Measurements from ENCODE around the gene CDC26. TPM values are rescaled to one million over a fixed set of nuclear protein-coding genes. Genes with fewer than 3 reads are reported as not detected.

CDC26 gene
- total and polyA plus RNA-seq, 7 experiments from 2014 or later, result 21.7 to 185 (median 36.3) TPM

DNA sequence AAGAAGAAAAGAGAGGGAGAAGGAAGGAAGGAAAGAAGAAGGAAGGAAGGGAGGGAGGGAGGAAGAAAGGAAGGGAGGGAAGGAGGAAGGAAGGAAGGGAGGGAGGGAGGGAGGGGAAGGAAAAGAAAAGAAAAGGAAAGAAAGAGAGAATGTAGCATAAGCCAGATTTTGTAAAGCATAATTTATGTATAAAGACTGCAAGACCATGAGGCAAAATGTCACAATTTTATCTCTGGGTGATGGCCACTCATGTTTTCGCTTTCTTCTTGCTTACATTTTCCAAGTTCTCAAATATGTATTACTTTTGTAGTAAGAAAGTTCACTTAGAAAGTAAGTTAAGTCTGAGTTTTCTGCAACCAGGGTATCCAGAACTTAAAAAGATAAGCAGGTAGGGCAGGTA is 31.2 kb upstream of the CDC26 start:
- no peaks in the 10 kb centered on the region for H3K4me1 ChIP-seq (ENCODE audit: control insufficient read depth in 2 of 2, insufficient read depth in 2 of 2, low read length in 2 of 2)
- DNase-seq (no peak), ATAC-seq (no peak)
- H3K4me3 ChIP-seq (ENCODE audit: low read length), result no peak overlapping the region
- ChIA-PET CTCF (no interaction called here), POLR2A (no interaction called here)
- H3K36me3 ChIP-seq (ENCODE audit: control insufficient read depth in 2 of 3, insufficient read depth in 3 of 3, low read length in 3 of 3), result no peaks in the 10 kb centered on the region
- H3K27me3 ChIP-seq (ENCODE audit: control insufficient read depth in 2 of 2, insufficient read depth in 2 of 2, low read length in 2 of 2), result no peaks in the 10 kb centered on the region
- intact Hi-C loops (cut with micrococcal nuclease), result loop anchor here in 1 of 2 donors (5.0 kb wide), 1 partner anchor 276 kb away; no protein-coding TSS in a partner anchor
- no peak overlapping the region for H3K27ac ChIP-seq (ENCODE audit: low read depth, low read length)
- Mint-ChIP-seq H3K4me3 (no peak overlapping the region), H3K27me3 (peaks cover 0 to 11% (median 6%) of the 10 kb centered on the region in 5 donors), H3K27ac (no peak overlapping the region), H3K4me1 (no peaks in the 10 kb centered on the region), H3K36me3 (no peaks in the 10 kb centered on the region), H3K9me3 (no peaks in the 10 kb centered on the region)
- H3K9me3 ChIP-seq (ENCODE audit: control insufficient read depth in 2 of 3, low read length in 3 of 3), result no peaks in the 10 kb centered on the region

DNA sequence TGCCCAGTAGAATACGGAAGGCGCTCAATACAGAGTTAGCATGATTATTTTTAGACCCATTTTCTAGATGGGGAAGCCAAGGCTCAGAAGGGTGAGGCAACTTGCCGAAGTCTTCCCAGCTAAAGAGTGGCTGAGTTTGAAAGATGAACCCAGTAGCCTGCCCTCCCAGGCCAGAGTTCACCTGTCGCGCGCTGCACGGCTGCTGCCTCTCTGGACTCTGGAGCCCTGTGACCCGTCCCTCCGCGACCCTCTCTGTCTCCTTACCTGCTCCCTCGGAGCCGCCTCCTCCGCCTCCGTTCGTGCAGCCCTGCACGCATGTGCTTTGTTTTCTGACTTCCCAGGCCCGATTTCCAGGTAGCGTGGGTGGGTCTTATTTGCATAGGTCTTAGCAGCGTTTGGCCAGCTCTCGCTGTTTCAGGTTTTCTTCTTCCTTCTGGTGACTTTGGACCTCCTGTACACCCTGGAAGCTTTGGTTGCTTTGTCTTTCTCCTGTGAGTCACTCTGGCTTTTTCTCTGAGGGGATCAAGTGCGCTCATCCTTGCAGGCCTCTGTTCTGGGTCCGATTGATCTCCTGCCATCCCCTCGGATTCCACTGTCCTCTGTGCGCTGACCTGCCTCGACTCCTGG is 27.5 kb upstream of the CDC26 start, which contains the start of gene RNF183:
Gene RNF183, minus strand, starts transcription at position 585 of the 627 bp plus-strand sequence. CDS start 5,192 bp downstream, outside the sequence.
- Mint-ChIP-seq H3K36me3 (no peaks in the 10 kb centered on the region), H3K27me3 (peaks cover 0 to 24% (median 6%) of the 10 kb centered on the region in 5 donors), H3K4me1 (peaks cover 0 to 11% (median 2%) of the 10 kb centered on the region in 7 donors), H3K9me3 (no peaks in the 10 kb centered on the region), H3K4me3 (no peak within 1 kb of the TSS), H3K27ac (peak within 1 kb of the TSS in 1 of 9 donors; percentile 15)
- intact Hi-C loops (cut with micrococcal nuclease), result no loop called here
- Histone ChIP-seq H3K4me3 (ENCODE audit: low read length) (no peak within 1 kb of the TSS), H3K27me3 (ENCODE audit: control insufficient read depth in 2 of 2, insufficient read depth in 2 of 2, low read length in 2 of 2) (no peaks in the 10 kb centered on the region), H3K4me1 (ENCODE audit: control insufficient read depth in 2 of 2, insufficient read depth in 2 of 2, low read length in 2 of 2) (no peaks in the 10 kb centered on the region), H3K36me3 (ENCODE audit: control insufficient read depth in 2 of 3, insufficient read depth in 3 of 3, low read length in 3 of 3) (no peaks in the 10 kb centered on the region), H3K9me3 (ENCODE audit: control insufficient read depth in 2 of 3, low read length in 3 of 3) (no peaks in the 10 kb centered on the region), H3K27ac (ENCODE audit: low read depth, low read length) (no peak within 1 kb of the TSS)
- ChIA-PET CTCF (interaction anchor here (0.5 kb wide), 1 partner anchor 37 kb away, joined by 4 read pairs; the partner anchor contains the start of gene WDR31), POLR2A (no interaction called here)
- no peak for DNase-seq
- no peak for ATAC-seq

DNA sequence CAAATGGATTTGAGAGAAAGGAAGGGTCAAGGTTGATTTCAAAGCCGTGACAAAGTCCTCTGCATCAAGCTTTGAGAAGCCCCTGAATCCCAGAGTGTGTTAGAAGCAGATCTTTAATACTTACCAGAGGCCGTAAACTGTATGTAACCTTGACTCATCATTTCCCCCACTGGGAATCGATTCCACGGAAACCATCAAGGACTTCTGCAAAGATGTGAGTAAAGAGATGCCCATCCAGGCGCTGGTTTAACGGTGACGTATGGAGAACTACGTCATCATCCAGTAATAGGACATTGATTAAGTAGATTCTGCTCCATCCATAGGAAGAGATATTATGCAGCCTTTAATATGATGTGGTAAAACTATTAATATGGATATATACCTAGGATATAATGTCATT is 26.2 kb upstream of the CDC26 start:
- Histone ChIP-seq H3K4me1 (ENCODE audit: control insufficient read depth in 2 of 2, insufficient read depth in 2 of 2, low read length in 2 of 2) (no peaks in the 10 kb centered on the region), H3K27ac (ENCODE audit: low read depth, low read length) (no peak overlapping the region), H3K27me3 (ENCODE audit: control insufficient read depth in 2 of 2, insufficient read depth in 2 of 2, low read length in 2 of 2) (no peaks in the 10 kb centered on the region), H3K9me3 (ENCODE audit: control insufficient read depth in 2 of 3, low read length in 3 of 3) (no peaks in the 10 kb centered on the region), H3K4me3 (ENCODE audit: low read length) (no peak overlapping the region), H3K36me3 (ENCODE audit: control insufficient read depth in 2 of 3, insufficient read depth in 3 of 3, low read length in 3 of 3) (no peaks in the 10 kb centered on the region)
- H3K9me3 Mint-ChIP-seq, result no peaks in the 10 kb centered on the region
- ATAC-seq (no peak), DNase-seq (no peak)
- ChIA-PET CTCF (no interaction called here), POLR2A (no interaction called here)
- H3K4me3 Mint-ChIP-seq, result no peak overlapping the region
- H3K27ac Mint-ChIP-seq, result no peak overlapping the region
- H3K36me3 Mint-ChIP-seq, result no peaks in the 10 kb centered on the region
- intact Hi-C loops (cut with micrococcal nuclease), result no loop called here
- H3K27me3 Mint-ChIP-seq, result peaks cover 0 to 24% (median 6%) of the 10 kb centered on the region in 5 donors
- H3K4me1 Mint-ChIP-seq, result peaks cover 0 to 11% (median 4%) of the 10 kb centered on the region in 7 donors

DNA sequence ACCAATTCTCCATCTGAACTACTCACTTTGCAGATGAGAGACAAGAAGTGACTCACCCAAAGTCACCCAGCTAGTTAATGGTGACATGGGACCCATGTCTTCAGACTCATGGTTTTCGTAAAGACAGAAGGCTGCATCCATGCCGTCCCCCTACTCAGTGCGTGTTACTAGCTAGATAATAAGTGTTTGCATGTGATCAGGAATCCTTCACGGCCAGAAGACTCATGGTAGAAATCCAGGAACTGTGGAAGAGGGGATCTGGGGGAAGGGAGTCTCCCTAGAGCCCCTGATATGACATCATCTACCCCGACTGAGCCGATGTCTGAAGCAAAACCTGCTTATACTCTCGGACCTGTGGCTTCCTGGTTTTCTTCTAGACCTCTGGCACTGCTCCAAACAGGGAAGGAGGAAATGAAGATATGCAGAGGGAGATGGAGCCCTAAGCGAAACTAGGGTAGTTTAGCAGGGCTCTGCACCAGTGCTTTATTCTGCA is 24.5 kb upstream of the CDC26 start:
- no peaks in the 10 kb centered on the region for H3K36me3 Mint-ChIP-seq
- intact Hi-C loops (cut with micrococcal nuclease), result no loop called here
- no peak overlapping the region for H3K4me3 Mint-ChIP-seq
- Histone ChIP-seq H3K4me1 (ENCODE audit: control insufficient read depth in 2 of 2, insufficient read depth in 2 of 2, low read length in 2 of 2) (no peaks in the 10 kb centered on the region), H3K36me3 (ENCODE audit: control insufficient read depth in 2 of 3, insufficient read depth in 3 of 3, low read length in 3 of 3) (no peaks in the 10 kb centered on the region), H3K27ac (ENCODE audit: low read depth, low read length) (no peak overlapping the region), H3K9me3 (ENCODE audit: control insufficient read depth in 2 of 3, low read length in 3 of 3) (no peaks in the 10 kb centered on the region), H3K27me3 (ENCODE audit: control insufficient read depth in 2 of 2, insufficient read depth in 2 of 2, low read length in 2 of 2) (no peaks in the 10 kb centered on the region), H3K4me3 (ENCODE audit: low read length) (no peak overlapping the region)
- no peak overlapping the region for H3K27ac Mint-ChIP-seq
- CTCF ChIA-PET, result no interaction called here
- H3K27me3 Mint-ChIP-seq, result peaks cover 0 to 19% (median 6%) of the 10 kb centered on the region in 5 donors
- H3K9me3 Mint-ChIP-seq, result no peaks in the 10 kb centered on the region
- peaks cover 0 to 11% (median 4%) of the 10 kb centered on the region in 7 donors for H3K4me1 Mint-ChIP-seq
- peak; percentile 42 for ATAC-seq
- no peak for DNase-seq
- POLR2A ChIA-PET, result no interaction called here

DNA sequence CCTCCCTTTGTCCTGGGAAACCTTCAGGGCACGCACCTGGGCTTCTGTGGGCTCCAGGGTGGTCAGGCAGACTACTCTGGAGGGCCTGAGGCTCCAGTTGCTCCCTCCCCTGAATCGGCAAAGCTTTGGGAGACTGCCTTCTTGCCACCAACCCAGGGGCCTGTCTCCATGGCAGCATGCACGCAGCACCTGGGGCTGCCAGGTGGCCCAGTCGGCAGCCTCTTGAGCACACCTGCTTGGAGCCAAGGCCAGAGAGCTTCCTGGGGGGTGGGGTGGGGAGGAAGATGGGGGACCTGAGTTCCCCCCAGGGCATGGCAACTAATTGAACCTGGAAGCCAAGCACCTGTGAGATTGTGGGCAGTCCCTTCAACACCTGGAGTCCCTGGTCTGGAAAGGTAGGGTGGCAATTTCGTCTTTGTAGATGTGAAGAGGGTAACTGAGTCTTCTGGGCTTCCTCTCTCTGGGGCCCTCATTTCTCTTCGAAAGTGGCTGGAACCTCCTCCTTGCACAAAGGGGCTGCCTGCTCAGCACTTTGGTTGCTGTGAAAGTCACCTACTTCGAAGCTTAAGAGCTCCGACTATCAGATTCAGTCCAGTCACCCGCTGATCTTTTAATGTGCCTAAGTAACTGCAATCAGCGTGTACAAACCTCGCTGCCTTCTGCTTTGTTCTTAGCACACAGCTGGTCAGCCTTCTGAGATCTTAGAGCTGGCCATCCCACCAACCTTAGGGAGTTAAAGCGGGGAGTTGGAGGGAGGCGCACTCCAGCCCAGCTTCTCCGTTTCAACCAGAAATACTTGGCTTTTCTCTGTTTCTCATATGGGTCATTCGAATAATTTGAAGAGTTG is 23.8 kb upstream of the CDC26 start:
- ChIA-PET POLR2A (no interaction called here), CTCF (interaction anchor here (0.6 kb wide), 1 partner anchor 95 kb away, joined by 3 read pairs; no protein-coding TSS in a partner anchor)
- ATAC-seq (no peak), DNase-seq (no peak)
- no peak overlapping the region for H3K27ac ChIP-seq (ENCODE audit: low read depth, low read length)
- Mint-ChIP-seq H3K4me1 (peaks cover 0 to 11% (median 4%) of the 10 kb centered on the region in 7 donors), H3K9me3 (no peaks in the 10 kb centered on the region), H3K4me3 (no peak overlapping the region), H3K27ac (no peak overlapping the region), H3K36me3 (no peaks in the 10 kb centered on the region), H3K27me3 (peaks cover 0 to 19% (median 6%) of the 10 kb centered on the region in 5 donors)
- H3K9me3 ChIP-seq (ENCODE audit: control insufficient read depth in 2 of 3, low read length in 3 of 3), result no peaks in the 10 kb centered on the region
- H3K27me3 ChIP-seq (ENCODE audit: control insufficient read depth in 2 of 2, insufficient read depth in 2 of 2, low read length in 2 of 2), result no peaks in the 10 kb centered on the region
- intact Hi-C loops (cut with micrococcal nuclease), result no loop called here
- no peak overlapping the region for H3K4me3 ChIP-seq (ENCODE audit: low read length)
- H3K36me3 ChIP-seq (ENCODE audit: control insufficient read depth in 2 of 3, insufficient read depth in 3 of 3, low read length in 3 of 3), result no peaks in the 10 kb centered on the region
- no peaks in the 10 kb centered on the region for H3K4me1 ChIP-seq (ENCODE audit: control insufficient read depth in 2 of 2, insufficient read depth in 2 of 2, low read length in 2 of 2)

DNA sequence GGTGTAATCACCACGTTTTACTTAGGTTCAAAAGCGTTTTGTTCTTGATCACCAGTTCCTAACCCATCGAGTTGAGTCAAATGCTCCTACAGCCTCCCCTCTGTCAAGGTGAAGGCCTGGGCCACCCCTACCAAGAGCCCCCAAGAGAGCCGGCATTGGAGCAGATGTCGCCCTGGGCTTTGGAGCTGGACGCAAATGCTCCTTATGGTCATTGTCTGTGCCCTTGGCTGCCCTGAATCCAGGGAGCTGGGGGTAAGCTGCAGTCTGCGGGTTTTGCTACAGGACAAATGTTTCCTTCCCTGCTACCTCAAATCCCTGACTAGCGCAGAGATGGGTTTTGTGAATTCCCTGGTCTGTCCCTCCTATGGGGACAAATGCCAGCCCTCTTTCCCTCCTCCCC is 22.9 kb upstream of the CDC26 start:
- Histone ChIP-seq H3K9me3 (ENCODE audit: control insufficient read depth in 2 of 3, low read length in 3 of 3) (no peaks in the 10 kb centered on the region), H3K27me3 (ENCODE audit: control insufficient read depth in 2 of 2, insufficient read depth in 2 of 2, low read length in 2 of 2) (no peaks in the 10 kb centered on the region), H3K36me3 (ENCODE audit: control insufficient read depth in 2 of 3, insufficient read depth in 3 of 3, low read length in 3 of 3) (peaks cover 0 to 3% (median 0%) of the 10 kb centered on the region in 3 experiments), H3K4me1 (ENCODE audit: control insufficient read depth in 2 of 2, insufficient read depth in 2 of 2, low read length in 2 of 2) (no peaks in the 10 kb centered on the region), H3K27ac (ENCODE audit: low read depth, low read length) (no peak overlapping the region), H3K4me3 (ENCODE audit: low read length) (no peak overlapping the region)
- Mint-ChIP-seq H3K9me3 (no peaks in the 10 kb centered on the region), H3K27ac (no peak overlapping the region), H3K4me1 (peaks cover 0 to 11% (median 4%) of the 10 kb centered on the region in 7 donors), H3K4me3 (no peak overlapping the region), H3K27me3 (peaks cover 0 to 19% (median 5%) of the 10 kb centered on the region in 5 donors), H3K36me3 (no peaks in the 10 kb centered on the region)
- no peak for DNase-seq
- ChIA-PET POLR2A (no interaction called here), CTCF (interaction anchor here (0.6 kb wide), 1 partner anchor 96 kb away, joined by 3 read pairs; no protein-coding TSS in a partner anchor)
- intact Hi-C loops (cut with micrococcal nuclease), result no loop called here
- no peak for ATAC-seq
